ENCODE measurements around the gene PARD3B. TPM values are rescaled to one million over a fixed set of nuclear protein-coding genes. Genes with fewer than 3 reads are reported as not detected.

Gene PARD3B
- total and polyA plus RNA-seq, 2 of the 4 experiments (the other 2 are of a cell fraction), result 3.3 to 15.6 TPM

- no TSS peak for BruUV-seq (replicated peaks)
- Histone ChIP-seq H3K56ac (ENCODE audit: extremely low read depth, insufficient read depth, low read length) (no peak overlapping the region), H3K9me1 (ENCODE audit: insufficient read depth, low read length) (peaks cover 4% of the 10 kb centered on the region; the same call in 1 of the 2 replicates), H2BK20ac (ENCODE audit: low read depth, low read length) (no peak overlapping the region), H3K4ac (ENCODE audit: low read depth, low read length) (no peak overlapping the region), H2BK15ac (ENCODE audit: low read depth, low read length) (no peak overlapping the region), H2AK5ac (ENCODE audit: low read depth, low read length) (no peak overlapping the region), H2BK5ac (ENCODE audit: low read depth, low read length, poor library complexity, severe bottlenecking) (no peak overlapping the region), H3K4me1 (ENCODE audit: control insufficient read depth, insufficient read depth, low read length) (peaks cover 12% of the 10 kb centered on the region), H4K5ac (ENCODE audit: low read depth, low read length) (no peak overlapping the region), H4K8ac (ENCODE audit: low read depth in 2 of 2, low read length in 2 of 2) (no peak overlapping the region), H4K20me1 (ENCODE audit: insufficient read depth, low read length) (no peaks in the 10 kb centered on the region; the same call in 1 of the 2 replicates), H3K4me3 (ENCODE audit: insufficient read depth, low read depth, low read length) (no peak overlapping the region), H3K23ac (ENCODE audit: low read depth, low read length) (no peak overlapping the region), H3K79me1 (ENCODE audit: low read depth in 1 of 2, low read length in 2 of 2) (peaks cover 12 to 42% of the 10 kb centered on the region in 2 experiments; a peak in 3 of 4 replicates), H3K27ac (ENCODE audit: insufficient read depth, low read length) (no peak overlapping the region), H3K9ac (ENCODE audit: low read depth, low read length) (no peak overlapping the region), H3K18ac (ENCODE audit: low read depth, low read length) (no peak overlapping the region), H3K4me2 (ENCODE audit: low read depth, low read length) (no peak overlapping the region), H3K27me3 (ENCODE audit: control insufficient read depth, insufficient read depth, low read length) (no peaks in the 10 kb centered on the region), H3K14ac (replicated peaks; ENCODE audit: low read depth, low read length) (no peak overlapping the region), H2AFZ (replicated peaks; ENCODE audit: low read length, poor library complexity) (no peak overlapping the region), H2AK9ac (replicated peaks; ENCODE audit: low read depth, low read length, poor library complexity) (no peak overlapping the region), H4K91ac (ENCODE audit: insufficient read depth, low read depth, low read length) (no peak overlapping the region), H3K36me3 (ENCODE audit: control insufficient read depth, insufficient read depth, low read length) (no peaks in the 10 kb centered on the region), H3K9me3 (ENCODE audit: control insufficient read depth, insufficient read depth, low read length) (peaks cover 9% of the 10 kb centered on the region; the same call in 1 of the 2 replicates), H2BK120ac (ENCODE audit: low read depth, low read length) (no peak overlapping the region)
- ChIA-PET POLR2A (ENCODE audit: unreplicated experiment) (no interaction called here), CTCF (no interaction called here)
- TF ChIP-seq RFX5 (IDR thresholded peaks at IDR 0.05; ENCODE audit: low read depth, low read length) (no peak), MAZ (IDR thresholded peaks at IDR 0.05; ENCODE audit: borderline replicate concordance, low read depth, low read length) (no peak), MXI1 (IDR thresholded peaks at IDR 0.05; ENCODE audit: borderline replicate concordance, low read depth, low read length) (no peak), FOS (IDR thresholded peaks at IDR 0.05; ENCODE audit: low read depth, low read length) (no peak)
- ATAC-seq (ENCODE audit: low read depth) (no peak), DNase-seq (no peak)
- dilution Hi-C loops (cut with HindIII; ENCODE audit: low sequenced_read_pairs, unreplicated experiment) (no loop called here), in situ Hi-C loops (cut with MboI; ENCODE audit: low sequenced_read_pairs) (no loop called here), intact Hi-C loops (cut with micrococcal nuclease) (no loop called here)
- WGBS, 2 experiments (ENCODE audit: extremely low coverage in 2 of 2, insufficient read length in 1 of 2), result 74% methylated on average over 4 of the region's 4 CpGs; no CpG with 5 or more reads in 1 of the 2 experiments
Observed at GRCh38 chr2:204652063-204652462, 106.8 kb downstream of the PARD3B start.
